ENCODE results near the gene DOK4.
A peak's percentile ranks its signal among the peaks of the same experiment; 100 is the strongest.

The DOK4 gene

GRCh38 chr16:57481421-57481820 is 4.9 kb downstream of the DOK4 start:
- DNase-seq (ENCODE audit: insufficient read length, low spot score): no peak
- no peak for FAIRE-seq
- no peak for TF ChIP-seq CTCF (IDR thresholded peaks at IDR 0.05; ENCODE audit: insufficient read depth, missing control alignments)

GRCh38 chr16:57480754-57481230 is 5.5 kb downstream of the DOK4 start:
- DNase-seq (ENCODE audit: insufficient read length, low spot score) (no peak), FAIRE-seq (no peak)
- no peak for TF ChIP-seq CTCF (IDR thresholded peaks at IDR 0.05; ENCODE audit: insufficient read depth, missing control alignments)

GRCh38 chr16:57479976-57480753 is 6.1 kb downstream of the DOK4 start:
- TF ChIP-seq CTCF (IDR thresholded peaks at IDR 0.05; ENCODE audit: insufficient read depth, missing control alignments): no peak
- no peak for FAIRE-seq

GRCh38 chr16:57479205-57479975 is 6.9 kb downstream of the DOK4 start:
- FAIRE-seq: no peak
- peak; percentile 55 for DNase-seq (ENCODE audit: insufficient read length, low spot score)
- TF ChIP-seq CTCF (IDR thresholded peaks at IDR 0.05; ENCODE audit: insufficient read depth, missing control alignments): no peak

More at GRCh38 chr16:57479976-57480753, 6.1 kb downstream of the DOK4 start:
- DNase-seq (ENCODE audit: insufficient read length, low spot score): no peak

GRCh38 chr16:57478396-57479204 is 7.7 kb downstream of the DOK4 start:
- no peak for FAIRE-seq
- no peak for TF ChIP-seq CTCF (IDR thresholded peaks at IDR 0.05; ENCODE audit: insufficient read depth, missing control alignments)

GRCh38 chr16:57477531-57478202 is 8.6 kb downstream of the DOK4 start:
- no peak for FAIRE-seq

More at GRCh38 chr16:57478396-57479204, 7.7 kb downstream of the DOK4 start:
- no peak for DNase-seq (ENCODE audit: insufficient read length, low spot score)

More at GRCh38 chr16:57477531-57478202, 8.6 kb downstream of the DOK4 start:
- no peak for DNase-seq (ENCODE audit: insufficient read length, low spot score)
- no peak for TF ChIP-seq CTCF (IDR thresholded peaks at IDR 0.05; ENCODE audit: insufficient read depth, missing control alignments)

Measured in D721Med (cell line).